H1 (cell line): Measurements from ENCODE around the gene WDR49. TPM values are rescaled to one million over a fixed set of nuclear protein-coding genes. Genes with fewer than 3 reads are reported as not detected.

Experiments used
- ASH2L ChIP-seq: fragments of 200-600, 300-600 bp; sonication (generic); IDR thresholded peaks from one replicate; pipeline ENCODE4 v1.7.1; 2017; ENCODE audit warnings: low read length
- EGR1 ChIP-seq: IDR thresholded peaks from 2 replicates; pipeline ENCODE4 v1.6.1; 2011; ENCODE audit warnings: low read depth, low read length, borderline replicate concordance
- JUND ChIP-seq: IDR thresholded peaks from 2 replicates; pipeline ENCODE4 v1.6.1; 2011; ENCODE audit warnings: mild to moderate bottlenecking, improper control_type of control experiment, low read length
- KDM5A ChIP-seq: fragments of 200-600 bp; IDR thresholded peaks from 2 replicates; pipeline ENCODE4 v1.7.1; 2012; ENCODE audit warnings: mild to moderate bottlenecking, low read length, inconsistent platforms, mixed read lengths
- RBBP5 ChIP-seq: IDR thresholded peaks from 2 replicates; pipeline ENCODE4 v1.7.1; 2012; ENCODE audit warnings: low read depth, mild to moderate bottlenecking, inconsistent platforms, low read length, moderate library complexity, borderline replicate concordance
- RNF2 ChIP-seq: fragments of 200-900, 300-1000 bp; sonication (generic); IDR thresholded peaks from 2 replicates; pipeline ENCODE4 v1.7.1; 2016; ENCODE audit warnings: borderline replicate concordance, low read depth, mild to moderate bottlenecking, antibody characterized with exemption, low read length; ENCODE audit not compliant: poor library complexity, severe bottlenecking; ENCODE audit errors: missing control alignments
- SP4 ChIP-seq: IDR thresholded peaks from 2 replicates; pipeline ENCODE4 v1.6.1; 2012; ENCODE audit warnings: low read length, inconsistent platforms
- polyA plus RNA-seq, 7 experiments: library from polyadenylated mRNA; depleted of rRNA in 3 of 7; stranded (reverse) in 5 of 7; unstranded in 2 of 7; fragments of >200 nt in 5 of 7; fragments of 200-250 nt in 2 of 7; gene quantifications; 1 replicate in 5 of 7; 2 replicates in 1 of 7; 4 replicates in 1 of 7; pipeline versions ENCODE4 v1.2.1 to v1.2.3, GENCODE V29; 2011 to 2013; ENCODE audit warnings: missing spikeins in 2 of 7, mixed read lengths in 2 of 7
- total RNA-seq: library from RNA; stranded (reverse); fragmentation: NEBNext Ultra II Directional; extraction: Animal tissue kit (Norgen Biotek cat#: 25700); gene quantifications from 2 replicates; pipeline ENCODE4 v1.2.1, GENCODE V29; 2021
- TF ChIP-seq, protein P1 (sequence below): fragments of 300-600 bp; sonication (generic); IDR thresholded peaks from 2 replicates; pipeline ENCODE4 v1.7.1; 2012; ENCODE audit warnings: low read length, moderate library complexity, mild to moderate bottlenecking, inconsistent platforms; ENCODE audit not compliant: insufficient replicate concordance
- TF ChIP-seq, protein P2 (sequence below): IDR thresholded peaks from 2 replicates; pipeline ENCODE4 v1.6.1; 2011; ENCODE audit warnings: low read length, improper control_type of control experiment
- TF ChIP-seq, protein P3 (sequence below): IDR thresholded peaks from 2 replicates; pipeline ENCODE4 v1.6.1; 2012; ENCODE audit warnings: inconsistent platforms

Gene WDR49
- total and polyA plus RNA-seq, 2 of the 8 experiments (the other 6 are each of a cell fraction or from before 2014, with no cell fraction given): 0.50 to 1.7 TPM

DNA sequence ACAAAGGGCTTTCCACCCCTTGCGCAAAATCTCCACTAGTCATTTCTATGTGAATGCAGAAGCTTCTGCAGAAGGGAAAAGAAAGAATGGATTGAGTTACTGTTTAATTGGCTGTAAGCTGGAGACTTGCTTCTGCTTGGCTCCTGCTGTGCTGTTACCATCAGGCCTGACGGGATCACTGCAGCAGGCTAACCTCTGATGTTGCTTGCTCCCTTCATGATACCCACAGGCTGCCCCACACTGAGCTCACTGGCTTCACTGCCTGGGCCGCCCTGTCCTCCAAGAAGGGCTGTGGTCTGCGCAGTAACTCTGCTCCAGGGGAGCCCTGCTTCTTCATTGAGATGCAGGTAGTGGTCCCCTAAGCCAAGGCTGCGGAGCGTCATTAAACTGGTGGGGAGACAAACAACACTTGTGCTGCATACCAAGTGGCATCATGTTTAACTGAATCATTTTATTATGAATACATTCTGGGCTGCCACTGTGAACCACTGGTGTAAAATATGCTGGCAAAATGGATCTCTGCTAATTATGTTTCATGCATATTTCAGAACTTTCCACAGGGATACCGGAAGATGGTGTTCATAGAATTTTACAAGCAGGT is 78.6 kb downstream of the WDR49 start (continued):
- TF ChIP-seq, protein P1, sequence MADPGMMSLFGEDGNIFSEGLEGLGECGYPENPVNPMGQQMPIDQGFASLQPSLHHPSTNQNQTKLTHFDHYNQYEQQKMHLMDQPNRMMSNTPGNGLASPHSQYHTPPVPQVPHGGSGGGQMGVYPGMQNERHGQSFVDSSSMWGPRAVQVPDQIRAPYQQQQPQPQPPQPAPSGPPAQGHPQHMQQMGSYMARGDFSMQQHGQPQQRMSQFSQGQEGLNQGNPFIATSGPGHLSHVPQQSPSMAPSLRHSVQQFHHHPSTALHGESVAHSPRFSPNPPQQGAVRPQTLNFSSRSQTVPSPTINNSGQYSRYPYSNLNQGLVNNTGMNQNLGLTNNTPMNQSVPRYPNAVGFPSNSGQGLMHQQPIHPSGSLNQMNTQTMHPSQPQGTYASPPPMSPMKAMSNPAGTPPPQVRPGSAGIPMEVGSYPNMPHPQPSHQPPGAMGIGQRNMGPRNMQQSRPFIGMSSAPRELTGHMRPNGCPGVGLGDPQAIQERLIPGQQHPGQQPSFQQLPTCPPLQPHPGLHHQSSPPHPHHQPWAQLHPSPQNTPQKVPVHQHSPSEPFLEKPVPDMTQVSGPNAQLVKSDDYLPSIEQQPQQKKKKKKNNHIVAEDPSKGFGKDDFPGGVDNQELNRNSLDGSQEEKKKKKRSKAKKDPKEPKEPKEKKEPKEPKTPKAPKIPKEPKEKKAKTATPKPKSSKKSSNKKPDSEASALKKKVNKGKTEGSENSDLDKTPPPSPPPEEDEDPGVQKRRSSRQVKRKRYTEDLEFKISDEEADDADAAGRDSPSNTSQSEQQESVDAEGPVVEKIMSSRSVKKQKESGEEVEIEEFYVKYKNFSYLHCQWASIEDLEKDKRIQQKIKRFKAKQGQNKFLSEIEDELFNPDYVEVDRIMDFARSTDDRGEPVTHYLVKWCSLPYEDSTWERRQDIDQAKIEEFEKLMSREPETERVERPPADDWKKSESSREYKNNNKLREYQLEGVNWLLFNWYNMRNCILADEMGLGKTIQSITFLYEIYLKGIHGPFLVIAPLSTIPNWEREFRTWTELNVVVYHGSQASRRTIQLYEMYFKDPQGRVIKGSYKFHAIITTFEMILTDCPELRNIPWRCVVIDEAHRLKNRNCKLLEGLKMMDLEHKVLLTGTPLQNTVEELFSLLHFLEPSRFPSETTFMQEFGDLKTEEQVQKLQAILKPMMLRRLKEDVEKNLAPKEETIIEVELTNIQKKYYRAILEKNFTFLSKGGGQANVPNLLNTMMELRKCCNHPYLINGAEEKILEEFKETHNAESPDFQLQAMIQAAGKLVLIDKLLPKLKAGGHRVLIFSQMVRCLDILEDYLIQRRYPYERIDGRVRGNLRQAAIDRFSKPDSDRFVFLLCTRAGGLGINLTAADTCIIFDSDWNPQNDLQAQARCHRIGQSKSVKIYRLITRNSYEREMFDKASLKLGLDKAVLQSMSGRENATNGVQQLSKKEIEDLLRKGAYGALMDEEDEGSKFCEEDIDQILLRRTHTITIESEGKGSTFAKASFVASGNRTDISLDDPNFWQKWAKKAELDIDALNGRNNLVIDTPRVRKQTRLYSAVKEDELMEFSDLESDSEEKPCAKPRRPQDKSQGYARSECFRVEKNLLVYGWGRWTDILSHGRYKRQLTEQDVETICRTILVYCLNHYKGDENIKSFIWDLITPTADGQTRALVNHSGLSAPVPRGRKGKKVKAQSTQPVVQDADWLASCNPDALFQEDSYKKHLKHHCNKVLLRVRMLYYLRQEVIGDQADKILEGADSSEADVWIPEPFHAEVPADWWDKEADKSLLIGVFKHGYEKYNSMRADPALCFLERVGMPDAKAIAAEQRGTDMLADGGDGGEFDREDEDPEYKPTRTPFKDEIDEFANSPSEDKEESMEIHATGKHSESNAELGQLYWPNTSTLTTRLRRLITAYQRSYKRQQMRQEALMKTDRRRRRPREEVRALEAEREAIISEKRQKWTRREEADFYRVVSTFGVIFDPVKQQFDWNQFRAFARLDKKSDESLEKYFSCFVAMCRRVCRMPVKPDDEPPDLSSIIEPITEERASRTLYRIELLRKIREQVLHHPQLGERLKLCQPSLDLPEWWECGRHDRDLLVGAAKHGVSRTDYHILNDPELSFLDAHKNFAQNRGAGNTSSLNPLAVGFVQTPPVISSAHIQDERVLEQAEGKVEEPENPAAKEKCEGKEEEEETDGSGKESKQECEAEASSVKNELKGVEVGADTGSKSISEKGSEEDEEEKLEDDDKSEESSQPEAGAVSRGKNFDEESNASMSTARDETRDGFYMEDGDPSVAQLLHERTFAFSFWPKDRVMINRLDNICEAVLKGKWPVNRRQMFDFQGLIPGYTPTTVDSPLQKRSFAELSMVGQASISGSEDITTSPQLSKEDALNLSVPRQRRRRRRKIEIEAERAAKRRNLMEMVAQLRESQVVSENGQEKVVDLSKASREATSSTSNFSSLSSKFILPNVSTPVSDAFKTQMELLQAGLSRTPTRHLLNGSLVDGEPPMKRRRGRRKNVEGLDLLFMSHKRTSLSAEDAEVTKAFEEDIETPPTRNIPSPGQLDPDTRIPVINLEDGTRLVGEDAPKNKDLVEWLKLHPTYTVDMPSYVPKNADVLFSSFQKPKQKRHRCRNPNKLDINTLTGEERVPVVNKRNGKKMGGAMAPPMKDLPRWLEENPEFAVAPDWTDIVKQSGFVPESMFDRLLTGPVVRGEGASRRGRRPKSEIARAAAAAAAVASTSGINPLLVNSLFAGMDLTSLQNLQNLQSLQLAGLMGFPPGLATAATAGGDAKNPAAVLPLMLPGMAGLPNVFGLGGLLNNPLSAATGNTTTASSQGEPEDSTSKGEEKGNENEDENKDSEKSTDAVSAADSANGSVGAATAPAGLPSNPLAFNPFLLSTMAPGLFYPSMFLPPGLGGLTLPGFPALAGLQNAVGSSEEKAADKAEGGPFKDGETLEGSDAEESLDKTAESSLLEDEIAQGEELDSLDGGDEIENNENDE: no peak
- TF ChIP-seq, protein P2, sequence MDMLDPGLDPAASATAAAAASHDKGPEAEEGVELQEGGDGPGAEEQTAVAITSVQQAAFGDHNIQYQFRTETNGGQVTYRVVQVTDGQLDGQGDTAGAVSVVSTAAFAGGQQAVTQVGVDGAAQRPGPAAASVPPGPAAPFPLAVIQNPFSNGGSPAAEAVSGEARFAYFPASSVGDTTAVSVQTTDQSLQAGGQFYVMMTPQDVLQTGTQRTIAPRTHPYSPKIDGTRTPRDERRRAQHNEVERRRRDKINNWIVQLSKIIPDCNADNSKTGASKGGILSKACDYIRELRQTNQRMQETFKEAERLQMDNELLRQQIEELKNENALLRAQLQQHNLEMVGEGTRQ: no peak
- TF ChIP-seq EGR1 (no peak), JUND (no peak), SP4 (no peak), RBBP5 (no peak), KDM5A (no peak), ASH2L (no peak), RNF2 (no peak)
- TF ChIP-seq, protein P3, sequence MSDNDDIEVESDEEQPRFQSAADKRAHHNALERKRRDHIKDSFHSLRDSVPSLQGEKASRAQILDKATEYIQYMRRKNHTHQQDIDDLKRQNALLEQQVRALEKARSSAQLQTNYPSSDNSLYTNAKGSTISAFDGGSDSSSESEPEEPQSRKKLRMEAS: no peak
